Activated naive CD8-positive, alpha-beta T cell treated with anti-CD3 and anti-CD28 coated beads for 36 hours (primary cell): ENCODE measurements around the gene APPBP2. TPM values are rescaled to one million over a fixed set of nuclear protein-coding genes. Genes with fewer than 3 reads are reported as not detected.
A peak's percentile ranks its signal among the peaks of the same experiment; 100 is the strongest.

Experiments
- DNase-seq: peaks from one replicate; pipeline ENCODE4 v3.0.0; 2021
- H3K27ac Mint-ChIP-seq: one replicate; pipeline ENCODE4 v1.8.0; 2022; ENCODE audit warnings: mild to moderate bottlenecking, moderate library complexity, mixed read lengths
- H3K27me3 Mint-ChIP-seq: one replicate; pipeline ENCODE4 v1.8.0; 2022; ENCODE audit warnings: mild to moderate bottlenecking, mixed read lengths
- H3K36me3 Mint-ChIP-seq: one replicate; pipeline ENCODE4 v1.8.0; 2021; ENCODE audit warnings: mild to moderate bottlenecking, mixed read lengths
- H3K4me1 Mint-ChIP-seq: one replicate; pipeline ENCODE4 v1.8.0; 2021; ENCODE audit warnings: mixed read lengths
- H3K4me3 Mint-ChIP-seq: one replicate; pipeline ENCODE4 v1.8.0; 2022; ENCODE audit warnings: mild to moderate bottlenecking, moderate library complexity, mixed read lengths
- H3K9me3 Mint-ChIP-seq: one replicate; pipeline ENCODE4 v1.8.0; 2022; ENCODE audit warnings: mixed read lengths
- total RNA-seq, 2 experiments: library from RNA; stranded (reverse); gene quantifications; one replicate each; pipeline ENCODE4 v1.2.3, GENCODE V29; 2021

APPBP2 gene
- total RNA-seq, 2 experiments from 2014 or later = 21.8 to 23.5 TPM

GRCh38 chr17:60393840-60394723 lies 132.0 kb downstream of the APPBP2 start:
- Mint-ChIP-seq H3K27ac (no peak overlapping the region), H3K4me3 (peak overlapping the region; percentile 32)

More at GRCh38 chr17:60393840-60394723, 132.0 kb downstream of the APPBP2 start:
- Mint-ChIP-seq H3K27me3 (no peaks in the 10 kb centered on the region), H3K4me1 (peaks cover 45% of the 10 kb centered on the region), H3K36me3 (peaks cover 2% of the 10 kb centered on the region), H3K9me3 (no peaks in the 10 kb centered on the region)
- peak; percentile 1 for DNase-seq

Other genes starting within 250 kb of the APPBP2 start
- 10 to 100 TPM; 26.6 to 26.7 TPM for gene USP32, start 134.1 kb downstream of the APPBP2 start, total RNA-seq
- under 1 TPM in 1 of 2 experiments, not detected in 1; 0.24 TPM for gene CHCT1, start 103.8 kb downstream of the APPBP2 start, total RNA-seq
- gene PPM1D, start 74.0 kb upstream of the APPBP2 start, total RNA-seq = 10 to 100 TPM; 11.6 to 12.9 TPM
- 1 to 10 TPM; 4.9 to 7.0 TPM for gene BCAS3, start 151.6 kb upstream of the APPBP2 start, total RNA-seq